Islet of Langerhans (tissue), 1 donor: ENCODE data around the gene EPAS1.

Experiments
- FAIRE-seq: peaks from one replicate; lab custom pipeline; 2011; peaks lifted over from hg19 to GRCh38; lab: Jason Lieb, UNC

EPAS1 gene

DNA sequence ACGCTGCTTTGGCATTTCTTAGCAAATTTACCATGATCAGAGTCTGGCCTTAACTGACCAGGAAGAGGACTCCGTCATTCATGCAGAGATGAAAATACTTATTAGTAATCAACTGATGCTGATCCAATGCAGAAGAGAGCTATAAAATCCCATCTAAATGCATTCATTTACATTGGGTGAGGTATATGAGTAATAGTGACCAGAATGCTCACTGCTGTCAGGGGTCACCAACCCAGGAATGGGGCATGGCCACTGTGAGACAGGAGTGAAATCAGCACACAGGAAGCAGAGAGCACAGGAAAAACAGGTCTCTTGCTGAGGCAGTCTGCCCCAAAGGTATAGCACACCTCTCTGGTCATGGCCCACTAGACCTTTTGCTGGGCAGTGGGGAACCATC, 114.0 kb downstream of the EPAS1 start:
- FAIRE-seq = no peak

DNA sequence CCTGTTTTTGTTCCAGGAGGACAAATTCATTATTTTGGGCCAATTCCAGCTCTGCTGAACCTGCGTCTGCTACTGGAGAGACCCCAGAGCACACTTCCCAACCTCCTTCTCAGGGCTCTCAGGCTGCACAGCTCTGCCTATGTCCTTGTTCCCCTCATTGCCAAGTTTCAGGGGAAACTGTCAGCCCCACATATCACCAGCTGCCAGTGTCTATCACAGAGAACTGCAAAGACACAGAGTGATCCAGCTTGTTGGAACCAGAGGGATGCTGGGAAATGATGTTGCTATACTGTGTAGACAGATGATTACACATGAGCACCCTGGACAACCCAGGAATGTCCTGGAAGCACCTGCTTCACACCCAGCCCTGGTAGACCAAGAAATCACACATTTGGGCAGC, 114.8 kb downstream of the EPAS1 start:
- no peak for FAIRE-seq

DNA sequence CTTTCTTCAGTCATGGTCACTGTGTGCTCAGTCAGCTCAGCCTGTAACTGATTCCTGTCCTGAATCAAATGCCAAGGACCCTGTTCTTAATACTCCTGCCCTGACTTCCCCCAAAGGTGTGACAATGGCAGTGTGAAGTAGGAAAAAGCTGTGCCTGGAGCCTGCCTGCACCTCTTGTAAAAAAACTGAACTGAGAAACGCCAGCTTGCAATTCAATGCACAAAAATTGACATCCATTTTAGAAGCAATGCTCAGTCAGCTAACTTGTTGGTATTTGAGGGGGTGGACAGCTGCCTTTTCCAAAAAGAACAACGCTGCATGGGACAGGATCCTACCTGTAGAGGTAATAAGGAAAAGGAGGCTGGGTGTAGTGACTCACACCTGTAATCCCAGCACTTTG, 115.9 kb downstream of the EPAS1 start:
- no peak for FAIRE-seq

DNA sequence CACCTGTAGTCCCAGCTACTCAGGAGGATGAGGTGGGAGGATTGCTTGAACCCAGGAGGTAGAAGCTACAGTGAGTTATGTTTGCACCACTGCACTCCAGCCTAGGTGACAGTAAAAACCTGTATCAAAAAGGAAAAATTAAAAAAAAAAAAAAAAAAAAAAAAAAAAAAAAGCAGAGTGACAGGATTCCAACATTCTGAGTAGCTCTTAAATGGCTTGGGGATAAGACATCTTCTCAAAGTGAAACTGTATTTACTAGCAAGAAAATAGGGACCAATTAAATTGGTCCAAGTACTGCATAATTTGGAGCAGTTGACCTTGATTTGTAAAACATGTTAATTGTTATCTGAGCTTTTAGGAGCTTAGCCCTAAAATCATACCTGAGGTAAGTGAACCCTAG, 116.4 kb downstream of the EPAS1 start:
- no peak for FAIRE-seq

DNA sequence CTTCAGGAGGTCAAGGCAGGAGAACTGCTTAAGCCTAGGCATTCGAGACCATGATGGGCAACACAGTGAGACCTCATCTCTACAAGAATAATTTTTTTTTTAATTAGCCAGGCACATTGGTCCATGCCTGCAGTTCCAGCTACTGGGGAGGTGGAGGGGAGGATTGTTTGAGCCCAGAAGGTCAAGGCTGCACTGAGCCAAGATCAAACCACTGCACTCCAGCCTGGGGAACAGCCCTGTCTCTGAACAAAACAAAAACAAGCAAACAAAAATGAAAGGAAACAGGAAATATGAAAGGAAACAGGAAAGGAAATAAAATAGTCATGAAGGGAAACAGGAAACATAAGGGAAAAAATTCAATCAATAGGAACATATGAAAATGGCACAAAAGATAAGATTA, 117.5 kb downstream of the EPAS1 start:
- no peak for FAIRE-seq

DNA sequence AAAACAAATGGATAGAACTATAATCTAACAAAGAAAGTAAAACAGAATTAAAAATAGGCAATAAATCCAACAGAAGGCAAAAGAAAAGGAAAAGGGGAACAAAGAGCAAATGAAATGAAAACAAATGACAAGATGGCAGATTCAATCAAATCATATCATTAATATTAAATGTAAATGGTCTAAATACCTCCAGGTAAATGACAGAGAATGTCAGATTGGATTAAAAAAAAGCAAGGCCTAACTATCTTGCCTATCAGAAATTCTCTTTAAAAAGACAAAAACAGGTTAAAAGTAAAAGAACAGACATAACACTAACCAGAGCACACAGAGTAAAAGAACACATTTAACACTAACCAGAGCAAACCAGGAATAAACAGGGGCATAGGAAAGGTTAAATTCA, 119.1 kb downstream of the EPAS1 start:
- FAIRE-seq = no peak

DNA sequence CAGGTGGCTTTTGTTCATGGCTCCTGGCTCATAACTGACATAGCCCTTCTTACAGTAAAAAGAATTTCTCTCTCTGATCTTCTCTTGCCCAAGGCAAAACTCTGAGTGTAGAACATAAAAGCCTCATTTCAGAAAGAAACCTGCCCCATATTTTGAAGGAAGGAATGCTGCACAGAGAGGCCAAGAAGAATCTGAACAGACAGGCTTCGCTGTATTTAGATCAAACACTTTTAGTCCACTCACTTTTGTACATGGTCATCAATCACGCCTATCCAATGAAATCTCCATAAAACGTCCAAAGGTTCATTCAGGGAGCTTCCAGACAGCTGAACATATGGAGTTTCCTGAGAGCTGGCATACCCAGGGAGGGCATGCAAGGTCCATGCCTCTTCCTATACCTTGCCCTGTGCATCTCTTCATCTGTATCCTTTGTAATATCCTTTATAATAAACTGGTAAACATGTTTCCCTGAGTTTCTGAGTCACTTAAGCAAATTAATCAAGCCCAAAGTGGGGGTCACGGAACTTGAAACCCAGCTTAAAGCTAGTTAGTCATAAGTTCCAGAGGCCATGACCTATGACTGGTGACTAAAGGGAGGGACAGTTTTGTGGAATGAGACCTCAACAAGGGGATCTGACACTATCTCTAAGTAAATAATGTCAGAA, 119.7 kb downstream of the EPAS1 start:
- no peak for FAIRE-seq

DNA sequence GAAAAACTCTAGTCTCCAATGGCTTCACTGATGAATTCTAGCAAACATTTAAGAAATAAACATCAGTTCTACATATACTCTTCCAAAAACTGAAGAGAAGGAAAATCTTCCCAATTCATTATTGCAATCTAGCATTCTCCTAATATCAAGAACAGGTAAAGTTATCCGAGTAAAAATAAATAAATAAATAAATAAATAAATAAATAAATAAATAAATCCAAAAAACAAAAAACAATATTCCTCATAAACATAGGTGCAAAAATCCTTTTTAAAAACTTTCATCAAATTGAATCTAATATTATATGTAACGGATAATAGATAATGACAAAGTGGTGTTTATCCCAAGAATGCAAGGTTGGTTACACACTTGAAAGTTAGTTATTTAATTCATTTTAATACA, 123.7 kb downstream of the EPAS1 start:
- FAIRE-seq = no peak

DNA sequence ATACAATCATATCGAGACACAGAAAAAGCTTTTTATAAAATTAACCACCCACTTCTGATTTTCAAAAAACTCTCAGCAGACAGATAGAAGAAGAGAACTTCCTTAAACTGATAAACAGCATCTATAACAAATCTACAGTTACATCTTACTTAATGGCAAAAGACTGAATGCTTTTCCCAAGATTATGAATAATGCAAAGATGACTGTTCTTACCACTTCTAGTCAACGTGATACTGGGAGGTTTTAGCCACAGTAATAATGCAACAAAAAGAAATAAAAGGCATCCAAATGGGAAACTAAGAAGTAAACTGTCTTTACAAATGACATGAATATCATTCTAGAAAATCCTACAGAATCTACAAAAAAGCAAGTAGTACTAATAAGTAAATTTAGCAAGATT, 124.2 kb downstream of the EPAS1 start:
- no peak for FAIRE-seq

DNA sequence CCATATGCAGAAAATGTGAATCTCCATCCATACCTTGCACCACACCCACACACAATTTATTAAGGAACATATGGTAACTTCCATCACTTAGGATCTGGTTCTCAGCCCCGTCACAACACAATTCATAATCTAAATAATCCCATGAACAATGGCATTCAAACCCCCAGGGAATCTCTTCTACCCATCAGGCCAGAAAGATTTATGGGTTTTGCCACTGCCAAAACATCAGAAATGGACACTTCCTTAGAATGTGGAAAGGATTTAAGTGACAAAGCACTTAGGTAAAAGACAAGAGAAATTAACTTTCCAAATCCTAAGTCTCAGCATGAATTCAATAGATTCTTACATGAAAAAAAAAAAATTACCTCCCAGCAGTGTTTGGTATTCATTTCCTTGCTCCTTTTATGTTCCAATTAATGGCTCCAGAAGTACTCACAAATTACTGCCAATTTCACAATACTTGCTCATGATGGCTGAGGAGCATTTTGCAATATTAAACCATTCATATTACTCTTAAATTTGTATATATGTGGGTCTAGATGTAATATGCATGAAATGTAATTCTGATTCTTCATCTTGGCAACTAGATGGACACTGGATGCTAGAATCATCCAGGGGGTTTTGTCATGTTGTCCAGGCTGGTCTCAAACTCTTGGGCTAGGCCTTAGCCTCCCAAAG, 125.6 kb downstream of the EPAS1 start:
- FAIRE-seq = no peak

DNA sequence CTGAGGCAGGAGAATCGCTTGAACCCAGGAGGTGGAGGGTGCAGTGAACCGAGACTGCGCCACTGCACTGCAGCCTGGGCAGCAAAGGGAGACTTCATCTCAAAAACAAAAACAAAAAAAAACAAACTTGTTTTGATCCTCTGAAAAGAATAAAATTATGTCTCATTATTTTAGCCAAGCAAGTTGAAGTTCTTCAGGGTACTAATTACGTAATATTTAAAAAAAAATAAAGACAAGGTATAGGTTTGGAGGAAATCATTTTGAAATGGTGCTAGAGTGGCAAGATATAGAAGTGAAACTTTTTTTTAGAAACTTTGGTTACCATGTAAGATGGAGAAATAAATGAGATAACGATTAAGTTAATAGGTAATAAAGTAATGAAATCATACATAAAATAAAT, 127.7 kb downstream of the EPAS1 start:
- no peak for FAIRE-seq

DNA sequence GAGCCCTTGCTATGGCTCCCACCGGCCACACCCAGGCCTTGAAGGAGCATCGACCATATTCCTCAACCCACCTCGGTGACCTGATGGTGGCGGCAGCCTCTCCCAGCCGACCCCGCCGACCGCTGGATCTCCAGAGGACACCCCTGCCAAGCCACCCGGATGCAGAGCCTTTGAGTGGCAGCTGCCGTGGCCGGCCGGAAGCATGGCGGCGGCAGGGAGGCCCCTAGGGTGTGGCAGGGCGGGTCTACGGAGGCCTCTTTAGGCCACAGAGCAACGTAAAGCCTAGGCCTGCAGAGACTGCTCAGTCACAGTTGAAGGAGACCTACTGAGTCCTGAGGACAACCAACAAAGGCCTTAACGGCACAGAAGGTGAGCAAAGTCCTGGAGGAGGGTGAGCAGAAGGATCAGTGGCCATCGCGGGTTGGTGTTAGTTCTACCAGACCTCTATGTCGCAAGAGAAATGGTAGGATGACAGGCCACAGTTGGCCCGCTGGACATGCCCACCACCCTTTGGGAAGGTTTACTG, 131.8 kb downstream of the EPAS1 start:
- no peak for FAIRE-seq

DNA sequence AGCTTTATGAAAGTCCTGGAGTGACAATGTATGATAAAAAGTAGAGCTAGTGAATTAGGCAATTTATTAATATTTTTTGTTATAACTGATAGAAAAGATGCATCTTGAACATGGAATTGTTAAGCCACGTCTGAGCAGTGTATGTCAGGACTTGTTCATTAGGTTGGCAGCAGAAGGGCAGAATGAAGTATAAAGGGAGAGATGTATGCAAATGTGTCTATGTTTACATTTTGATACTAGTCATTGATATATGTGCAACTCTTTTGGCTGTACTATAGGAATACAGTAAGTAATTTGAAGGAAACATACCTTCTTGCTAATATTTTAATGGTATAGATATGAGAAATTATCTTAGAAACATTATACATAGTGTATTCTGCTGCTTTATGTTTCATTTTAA, 133.2 kb downstream of the EPAS1 start:
- no peak for FAIRE-seq

DNA sequence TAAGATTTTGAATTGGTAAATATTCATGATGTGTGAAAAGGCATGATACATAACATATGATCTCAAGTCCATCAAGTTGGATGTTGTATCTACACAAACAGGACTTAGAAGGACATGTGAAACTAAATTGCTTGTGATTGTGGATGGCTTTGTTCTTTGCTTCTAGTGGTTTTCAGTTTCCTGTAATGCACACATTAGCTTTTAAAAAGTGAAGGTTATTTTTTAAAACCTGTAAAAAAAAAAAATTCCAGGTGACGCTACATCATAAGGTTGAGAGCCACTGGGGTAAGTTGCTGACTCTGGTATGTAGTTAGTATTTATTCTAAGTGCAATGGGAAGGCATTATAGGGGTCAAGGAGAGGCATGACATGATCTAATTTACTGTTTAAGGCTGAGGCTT, 133.8 kb downstream of the EPAS1 start:
- no peak for FAIRE-seq

DNA sequence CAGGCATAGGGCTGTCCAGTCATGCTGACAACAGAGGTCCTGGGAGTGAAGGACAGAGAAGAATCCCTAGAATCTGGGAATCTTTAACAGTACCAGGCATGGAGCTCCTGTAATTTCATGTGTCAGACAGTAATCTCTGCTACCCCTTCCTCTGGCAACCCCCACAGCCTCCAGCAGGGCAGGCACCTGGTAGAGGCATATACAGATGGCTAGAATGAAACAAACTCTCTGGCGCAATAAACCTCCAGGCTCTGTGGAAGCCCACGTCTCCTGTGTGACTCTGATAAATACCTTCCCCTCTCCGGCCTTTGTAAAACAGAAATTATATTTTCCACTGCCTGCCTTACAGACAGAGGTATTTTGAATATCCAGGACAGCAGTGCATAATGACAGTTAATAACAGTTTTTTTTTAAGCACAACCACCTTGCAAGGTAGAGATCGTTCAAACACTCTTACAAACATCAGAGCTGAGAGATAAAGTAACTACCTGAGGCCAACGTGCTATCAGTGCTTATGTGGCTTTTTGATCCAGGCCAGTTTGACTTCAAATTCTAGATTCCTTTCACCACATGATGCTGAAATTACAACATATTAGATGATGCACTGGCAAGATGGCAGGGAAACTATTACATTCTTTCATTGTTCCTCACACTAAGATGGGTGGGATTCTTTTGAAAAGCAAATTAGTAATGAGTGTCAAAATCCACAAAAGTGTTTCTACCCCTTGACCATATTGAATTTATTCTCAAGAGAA, 134.5 kb downstream of the EPAS1 start:
- FAIRE-seq = no peak

DNA sequence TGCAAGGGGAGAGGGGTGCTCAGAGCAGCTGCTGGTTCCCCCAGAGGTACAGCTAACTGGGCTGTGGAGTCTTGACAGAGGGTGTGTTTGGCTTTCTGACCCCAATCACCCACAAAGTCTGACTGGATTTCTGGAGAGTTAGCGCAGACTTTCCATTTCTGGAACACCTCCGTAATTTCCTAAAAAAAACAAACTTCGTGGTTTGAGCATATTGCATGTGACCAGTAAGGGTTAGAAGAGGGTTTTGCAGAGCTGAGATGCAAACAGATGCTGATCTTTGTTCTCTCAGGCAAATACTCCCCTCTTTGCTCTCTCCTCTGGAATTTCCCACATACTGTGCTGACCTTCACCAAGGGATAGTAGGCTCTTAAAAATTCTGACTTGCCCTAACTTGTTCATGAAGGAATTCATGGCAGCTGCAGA, 137.7 kb downstream of the EPAS1 start:
- no peak for FAIRE-seq

DNA sequence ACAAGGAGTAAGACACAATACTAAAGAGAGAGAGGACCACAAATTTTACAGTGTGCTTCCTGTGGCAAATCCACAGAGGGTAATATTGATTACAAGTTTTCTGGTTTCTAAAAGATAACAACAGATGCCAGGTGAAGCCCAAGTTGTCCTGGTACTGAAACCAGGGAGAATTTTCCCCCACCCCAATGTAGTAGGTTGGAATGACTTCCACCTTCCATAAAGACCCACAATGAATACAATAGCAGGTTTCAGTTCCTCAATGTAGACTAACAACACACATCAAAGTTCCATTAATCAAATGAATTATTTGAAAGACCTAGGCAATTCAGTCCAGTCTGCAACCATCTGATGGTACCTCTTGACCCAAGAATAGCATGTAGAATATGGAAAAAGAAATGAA, 138.1 kb downstream of the EPAS1 start:
- FAIRE-seq = no peak

DNA sequence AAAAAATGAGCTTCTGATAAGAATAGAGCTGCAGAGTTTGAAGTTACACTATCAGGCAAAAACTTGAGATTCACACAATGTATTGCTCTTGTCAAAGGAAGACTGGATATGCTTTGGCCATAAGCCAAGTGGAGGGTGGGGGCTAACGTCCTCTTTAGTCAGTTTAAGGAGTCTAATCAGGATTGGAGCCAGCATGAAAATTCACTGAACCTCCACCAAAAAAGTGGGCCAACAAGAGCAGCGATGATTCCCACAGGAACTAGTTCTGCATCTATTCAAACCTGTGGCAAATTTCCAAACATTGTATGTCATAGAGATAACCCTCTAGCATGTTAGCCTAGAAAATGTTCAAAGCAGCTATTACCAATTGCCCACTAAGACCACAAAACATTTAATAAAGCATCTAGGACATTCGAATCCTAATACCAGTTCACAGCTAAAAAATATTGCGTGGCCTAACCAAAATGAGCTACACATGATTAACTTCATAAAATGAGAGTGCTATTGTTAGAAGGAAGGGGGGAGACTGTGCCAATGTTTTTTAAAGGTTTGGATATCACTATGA, 138.7 kb downstream of the EPAS1 start:
- FAIRE-seq = no peak
